Loucy (cell line): Measurements from ENCODE around the gene FAM131B.
A peak's percentile ranks its signal among the peaks of the same experiment; 100 is the strongest.

ENCODE experiments used
- H2AFZ ChIP-seq: fragments of 200-600 bp; sonication (generic); 2 replicates; pipeline ENCODE4 v1.6.0; 2016; ENCODE audit warnings: antibody characterized with exemption, mild to moderate bottlenecking, low read length, moderate library complexity
- H3F3A ChIP-seq: fragments of 200-600 bp; 2 replicates; pipeline ENCODE4 v1.6.0; 2016; ENCODE audit warnings: antibody characterized with exemption, low read depth, mild to moderate bottlenecking
- H3K27me3 ChIP-seq: fragments of 200-600 bp; sonication (generic); 2 replicates; pipeline ENCODE4 v1.6.1; 2014; ENCODE audit warnings: low read length, mild to moderate bottlenecking; ENCODE audit not compliant: insufficient read depth, poor library complexity, severe bottlenecking
- H3K36me3 ChIP-seq: fragments of 200-600 bp; sonication (generic); 2 replicates; pipeline ENCODE4 v1.6.1; 2016; ENCODE audit warnings: low read length; ENCODE audit not compliant: insufficient read depth
- H3K4me1 ChIP-seq: fragments of 200-600 bp; sonication (generic); 2 replicates; pipeline ENCODE4 v1.5.1; 2014; ENCODE audit warnings: low read length, mild to moderate bottlenecking; ENCODE audit not compliant: insufficient read depth, poor library complexity, severe bottlenecking
- H3K4me2 ChIP-seq: fragments of 200-600 bp; sonication (generic); 2 replicates; pipeline ENCODE4 v1.6.0; 2014; ENCODE audit warnings: antibody characterized with exemption, low read length, low read depth, mild to moderate bottlenecking; ENCODE audit not compliant: poor library complexity, severe bottlenecking
- H3K4me3 ChIP-seq: fragments of 200-600 bp; sonication (generic); 2 replicates; pipeline ENCODE4 v1.5.1; 2014; ENCODE audit warnings: low read length, mild to moderate bottlenecking, mixed read lengths; ENCODE audit not compliant: poor library complexity, severe bottlenecking
- H3K79me2 ChIP-seq: fragments of 200-600 bp; sonication (generic); 2 replicates; pipeline ENCODE4 v1.6.1; 2014; ENCODE audit warnings: low read length; ENCODE audit not compliant: insufficient read depth
- H3K9ac ChIP-seq: fragments of 200-600 bp; sonication (generic); 2 replicates; pipeline ENCODE4 v1.6.0; 2014; ENCODE audit warnings: mild to moderate bottlenecking, low read depth, low read length, moderate library complexity; ENCODE audit not compliant: poor library complexity, severe bottlenecking
- H3K9me2 ChIP-seq: fragments of 200-600 bp; sonication (generic); replicated peaks from 2 replicates; pipeline ENCODE4 v1.6.1; 2016; ENCODE audit warnings: low read depth, low read length, mixed read lengths
- H3K9me3 ChIP-seq: fragments of 200-600 bp; sonication (generic); 2 replicates; pipeline ENCODE4 v1.6.1; 2014; ENCODE audit warnings: mild to moderate bottlenecking, antibody characterized with exemption, low read length, low read depth; ENCODE audit not compliant: insufficient read depth
- H4K20me1 ChIP-seq: fragments of 200-600 bp; sonication (generic); 2 replicates; pipeline ENCODE4 v1.6.0; 2014; ENCODE audit warnings: antibody characterized with exemption, low read length, mild to moderate bottlenecking; ENCODE audit not compliant: insufficient read depth, poor library complexity, severe bottlenecking
- CTCF ChIP-seq: fragments of 200-600 bp; sonication (generic); conservative IDR thresholded peaks from 2 replicates; pipeline ENCODE4 v1.5.1; 2014; ENCODE audit warnings: mild to moderate bottlenecking, antibody characterized with exemption, low read length
- EZH2phosphoT487 ChIP-seq: fragments of 200-600 bp; IDR thresholded peaks from 2 replicates; pipeline ENCODE4 v1.6.1; 2018; ENCODE audit warnings: antibody characterized with exemption, mild to moderate bottlenecking, moderate library complexity, borderline replicate concordance

The FAM131B gene

DNA sequence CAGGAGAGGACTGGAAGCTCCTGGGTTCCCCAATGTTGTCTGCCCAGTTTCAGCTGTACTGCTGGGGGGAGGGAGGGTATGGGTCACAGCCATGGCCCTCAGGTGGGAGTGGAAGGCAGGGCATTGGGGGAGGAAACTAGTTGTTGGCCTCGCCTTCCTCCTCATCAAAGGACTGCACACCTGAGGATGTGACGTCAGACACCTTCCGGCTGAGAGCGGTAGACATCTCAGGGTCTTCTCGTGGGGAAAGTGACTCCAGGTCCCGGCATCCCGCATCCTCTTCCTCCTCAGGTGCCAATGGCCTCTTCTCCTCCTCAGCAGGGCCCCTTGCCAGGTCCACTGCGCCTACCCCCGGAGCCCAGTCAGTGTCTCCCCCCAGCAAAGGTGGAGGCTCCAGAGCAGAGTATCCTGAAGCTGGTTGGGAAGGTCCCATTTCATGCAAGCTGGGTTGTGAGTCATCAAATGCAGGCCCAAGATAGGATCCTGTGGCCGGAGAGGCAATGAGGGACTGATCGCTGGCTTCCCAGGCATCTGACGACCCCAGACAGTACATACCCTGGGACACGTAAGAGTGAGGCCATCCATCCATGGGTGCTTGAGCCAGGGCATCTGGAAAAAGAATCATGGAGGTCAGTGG is 6.0 kb downstream of the FAM131B start:
- TF ChIP-seq EZH2phosphoT487 (no peak), CTCF (no peak)
- Histone ChIP-seq H3K4me3 (no peak overlapping the region), H3K4me2 (no peak overlapping the region), H3F3A (no peaks in the 10 kb centered on the region), H3K9me3 (no peaks in the 10 kb centered on the region), H4K20me1 (no peaks in the 10 kb centered on the region), H3K9me2 (no peaks in the 10 kb centered on the region), H3K9ac (no peak overlapping the region), H3K27me3 (no peaks in the 10 kb centered on the region), H3K4me1 (no peaks in the 10 kb centered on the region), H2AFZ (no peak overlapping the region), H3K79me2 (no peaks in the 10 kb centered on the region), H3K36me3 (no peaks in the 10 kb centered on the region)

DNA sequence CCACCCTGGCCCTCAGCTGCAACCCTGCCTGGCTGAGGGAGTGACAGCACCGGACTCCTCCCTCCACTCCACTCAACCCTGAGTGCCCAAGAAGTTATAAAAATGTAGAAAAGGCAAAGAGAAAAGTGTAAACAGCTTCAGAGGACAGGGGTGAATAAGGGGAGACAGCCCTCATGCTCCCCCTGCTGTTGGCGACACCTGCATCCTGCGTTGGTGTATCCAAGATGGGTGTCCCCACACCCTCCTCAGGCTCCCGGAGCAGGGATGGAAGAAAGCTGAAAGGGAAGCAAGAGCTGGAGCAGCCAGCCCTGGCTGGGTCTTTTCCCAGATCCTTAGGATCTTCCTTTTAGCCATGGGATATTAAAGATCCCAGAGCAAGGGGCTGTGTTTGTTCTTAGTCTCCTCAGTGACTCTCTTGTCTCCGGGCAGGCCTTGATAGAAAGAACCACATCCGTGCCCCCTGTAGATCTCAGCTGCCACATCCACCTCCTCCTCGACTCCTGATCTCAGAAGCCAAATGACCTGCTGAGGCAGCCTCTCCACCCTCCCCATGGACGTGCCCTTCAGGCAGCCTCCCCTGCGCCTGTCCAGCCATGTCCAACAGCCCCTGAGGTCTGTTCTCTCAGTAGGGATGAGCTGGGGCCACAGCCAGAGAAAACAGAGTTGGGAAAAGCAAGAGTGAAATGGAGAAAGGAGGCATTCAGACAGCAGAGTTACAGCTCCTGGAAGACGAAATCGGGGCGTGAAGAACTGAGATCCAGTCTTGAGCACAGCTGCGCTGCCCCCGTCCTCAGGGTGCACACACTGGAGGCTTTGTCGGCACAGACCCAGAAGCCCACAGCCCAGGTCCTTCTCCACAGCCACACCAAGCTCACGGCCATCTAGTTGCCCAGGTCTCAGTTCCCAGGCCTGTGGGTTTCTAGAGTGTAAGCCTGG is 6.8 kb downstream of the FAM131B start:
- no peak overlapping the region for H3K4me2 ChIP-seq
- no peaks in the 10 kb centered on the region for H3K27me3 ChIP-seq
- H2AFZ ChIP-seq, result no peak overlapping the region
- H3K79me2 ChIP-seq, result no peaks in the 10 kb centered on the region
- no peaks in the 10 kb centered on the region for H3K4me1 ChIP-seq
- no peak overlapping the region for H3K4me3 ChIP-seq
- no peaks in the 10 kb centered on the region for H3K9me3 ChIP-seq
- no peaks in the 10 kb centered on the region for H3F3A ChIP-seq
- no peaks in the 10 kb centered on the region for H4K20me1 ChIP-seq
- no peak overlapping the region for H3K9ac ChIP-seq
- no peaks in the 10 kb centered on the region for H3K9me2 ChIP-seq
- TF ChIP-seq CTCF (0 out of 2 replicates have a peak, but pooled peaks have one; percentile 10), EZH2phosphoT487 (no peak)
- no peaks in the 10 kb centered on the region for H3K36me3 ChIP-seq

DNA sequence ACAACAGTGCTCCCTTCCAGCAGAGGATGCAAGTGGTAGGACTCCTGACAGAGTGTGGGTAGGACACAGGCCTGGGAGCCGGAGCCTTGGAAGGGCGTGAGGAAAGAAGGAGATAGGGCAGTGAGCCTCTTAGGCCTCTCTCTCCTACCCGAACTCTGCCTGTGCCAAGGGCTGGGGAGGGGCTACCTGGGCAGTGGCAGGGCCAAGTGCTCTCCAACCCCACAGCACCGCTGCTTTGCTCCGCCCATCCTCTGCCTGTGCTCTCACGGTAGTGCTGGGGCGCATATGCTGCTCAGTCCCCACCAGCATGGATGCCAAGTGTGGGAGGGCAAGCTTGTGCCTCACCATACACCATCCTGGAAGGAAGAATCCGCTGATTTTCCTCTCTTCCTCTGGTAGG is 7.5 kb downstream of the FAM131B start:
- TF ChIP-seq EZH2phosphoT487, result no peak
- no peak for TF ChIP-seq CTCF
- H3K4me1 ChIP-seq, result no peaks in the 10 kb centered on the region
- no peaks in the 10 kb centered on the region for H3K36me3 ChIP-seq
- H3K4me3 ChIP-seq, result no peak overlapping the region
- H3K27me3 ChIP-seq, result no peaks in the 10 kb centered on the region
- H3K9me2 ChIP-seq, result no peaks in the 10 kb centered on the region
- H3K9ac ChIP-seq, result no peak overlapping the region
- H3K9me3 ChIP-seq, result no peaks in the 10 kb centered on the region
- no peaks in the 10 kb centered on the region for H3K79me2 ChIP-seq
- no peaks in the 10 kb centered on the region for H4K20me1 ChIP-seq
- H3F3A ChIP-seq, result no peaks in the 10 kb centered on the region
- no peak overlapping the region for H3K4me2 ChIP-seq
- no peak overlapping the region for H2AFZ ChIP-seq
